GM12878 (cell line): Measurements from ENCODE around the gene ATP13A1. TPM values are rescaled to one million over a fixed set of nuclear protein-coding genes. Genes with fewer than 3 reads are reported as not detected.
A peak's percentile ranks its signal among the peaks of the same experiment; 100 is the strongest.

Experiments used
- CEBPZ ChIP-seq: fragments of 150-350 bp; IDR thresholded peaks from 2 replicates; pipeline ENCODE4 v1.6.1; 2016; ENCODE audit warnings: low read depth, low read length
- E2F4 ChIP-seq: IDR thresholded peaks from 2 replicates; pipeline ENCODE4 v1.6.1; 2012; ENCODE audit warnings: low read depth, low read length, improper control_type of control experiment
- E4F1 ChIP-seq: fragments of 450-650 bp; IDR thresholded peaks from 2 replicates; pipeline ENCODE4 v1.6.1; 2018; ENCODE audit warnings: borderline replicate concordance, mild to moderate bottlenecking; ENCODE audit not compliant: partially characterized antibody
- EED ChIP-seq: sonication (generic); IDR thresholded peaks from 2 replicates; pipeline ENCODE4 v1.6.1; 2016; ENCODE audit warnings: antibody characterized with exemption, low read depth
- FOS ChIP-seq: IDR thresholded peaks from 3 replicates; pipeline ENCODE4 v1.6.1; 2011; ENCODE audit warnings: borderline replicate concordance; ENCODE audit not compliant: insufficient read length; ENCODE audit errors: extremely low read depth
- KAT2A ChIP-seq: conservative IDR thresholded peaks from 2 replicates; pipeline ENCODE4 v1.6.1; 2011; ENCODE audit warnings: low read depth, low read length; ENCODE audit not compliant: control insufficient read depth
- MYC ChIP-seq: IDR thresholded peaks from 2 replicates; pipeline ENCODE4 v1.6.1; 2011; ENCODE audit warnings: mild to moderate bottlenecking, low read length, moderate library complexity, inconsistent platforms; ENCODE audit not compliant: insufficient read depth, insufficient replicate concordance, insufficient read length, severe bottlenecking
- NKRF ChIP-seq: fragments of 450-650 bp; conservative IDR thresholded peaks from 2 replicates; pipeline ENCODE4 v1.6.1; 2017; ENCODE audit warnings: mild to moderate bottlenecking, moderate library complexity
- NR2C1 ChIP-seq: fragments of 450-650 bp; IDR thresholded peaks from 2 replicates; pipeline ENCODE4 v1.6.1; 2017; ENCODE audit warnings: antibody characterized with exemption, mild to moderate bottlenecking, moderate library complexity
- POLR2AphosphoS5 ChIP-seq: IDR thresholded peaks from 2 replicates; pipeline ENCODE4 v1.6.1; 2011; ENCODE audit warnings: mild to moderate bottlenecking, low read length, inconsistent platforms
- SKIL ChIP-seq: fragments of 450-650 bp; IDR thresholded peaks from 2 replicates; pipeline ENCODE4 v1.6.1; 2017; ENCODE audit warnings: mild to moderate bottlenecking, low read depth, inconsistent platforms; ENCODE audit not compliant: poor library complexity, severe bottlenecking
- SMAD5 ChIP-seq: IDR thresholded peaks from 2 replicates; pipeline ENCODE4 v1.6.1; 2016; ENCODE audit warnings: antibody characterized with exemption, low read depth
- SMARCA5 ChIP-seq: fragments of 450-650 bp; IDR thresholded peaks from 2 replicates; pipeline ENCODE4 v1.6.1; 2017; ENCODE audit warnings: mild to moderate bottlenecking
- SREBF1 ChIP-seq: IDR thresholded peaks from 2 replicates; pipeline ENCODE4 v1.6.1; 2012; ENCODE audit warnings: mild to moderate bottlenecking, low read length
- TAF1 ChIP-seq: IDR thresholded peaks from 2 replicates; pipeline ENCODE4 v1.6.1; 2011; ENCODE audit warnings: mild to moderate bottlenecking, low read depth, low read length, borderline replicate concordance
- TCF7 ChIP-seq: IDR thresholded peaks from 2 replicates; pipeline ENCODE4 v1.6.1; 2014; ENCODE audit warnings: antibody characterized with exemption, borderline replicate concordance
- polyA plus RNA-seq, 11 experiments: library from polyadenylated mRNA; depleted of rRNA in 4 of 11; unstranded in 6 of 11; stranded (reverse) in 5 of 11; fragments of >200 nt; fragmentation: Nextera tagmentation in 4 of 11; fragmentation: Illumina TruSeq in 1 of 11; extraction: Ambion mirVana in 4 of 11; extraction: Trizol in 1 of 11; gene quantifications; 1 replicate in 1 of 11; 2 replicates in 10 of 11; pipeline versions ENCODE4 v1.2.1 to v1.2.3, GENCODE V29; 2011 to 2016; ENCODE audit warnings: inconsistent platforms in 2 of 11, missing spikeins in 2 of 11, low read depth in 1 of 11
- total RNA-seq, 4 experiments: library from RNA; depleted of rRNA in 3 of 4; stranded (reverse); fragments of >200 nt in 3 of 4; fragmentation: Illumina TruSeq in 1 of 4; extraction: Trizol in 1 of 4; gene quantifications; 2 replicates each; pipeline versions ENCODE4 v1.2.1 to v1.2.3, GENCODE V29; 2013 to 2021

ATP13A1 gene
- total and polyA plus RNA-seq, 10 of the 15 experiments (the other 5 are each of a cell fraction or from before 2014, with no cell fraction given): 0.37 to 91.0 (median 29.8) TPM

- TF ChIP-seq CEBPZ (peak; percentile 72), FOS (peak; percentile 76), TCF7 (no peak), SREBF1 (peak; percentile 60), POLR2AphosphoS5 (peak; percentile 87), MYC (no peak), SMARCA5 (no peak), E4F1 (peak; percentile 70), TAF1 (peak; percentile 94), NR2C1 (peak; percentile 87), SMAD5 (0 out of 2 replicates have a peak, but pooled peaks have one; percentile 24), NKRF (peak; percentile 58), SKIL (peak; percentile 80), KAT2A (no peak), EED (peak; percentile 45), E2F4 (peak; percentile 81)
Observed at GRCh38 chr19:19668230-19669012, 4.9 kb upstream of the ATP13A1 start, which contains the start of gene ZNF101 (continued).
